Mesodermal cell (in vitro differentiated cells): ENCODE measurements around the gene MAML3.

Experiments used
- H3K27ac ChIP-seq: 2 replicates; pipeline ENCODE4 v1.7.0; 2013; ENCODE audit warnings: mild to moderate bottlenecking, low read depth, low read length, moderate library complexity; ENCODE audit not compliant: severe bottlenecking
- H3K36me3 ChIP-seq: 2 replicates; pipeline ENCODE4 v1.7.1; 2013; ENCODE audit warnings: mild to moderate bottlenecking, low read length, moderate library complexity; ENCODE audit not compliant: control insufficient read depth, insufficient read depth
- H3K4me1 ChIP-seq: one replicate; pipeline ENCODE4 v1.7.1; 2013; ENCODE audit warnings: mild to moderate bottlenecking, low read length; ENCODE audit not compliant: insufficient read depth, control insufficient read depth, poor library complexity, severe bottlenecking
- H3K4me3 ChIP-seq: 2 replicates; pipeline ENCODE4 v1.7.0; 2013; ENCODE audit warnings: low read length, control low read depth, mild to moderate bottlenecking; ENCODE audit not compliant: insufficient read depth, poor library complexity, severe bottlenecking; ENCODE audit errors: extremely low read depth
- H3K9me3 ChIP-seq: 2 replicates; pipeline ENCODE4 v1.7.1; 2013; ENCODE audit warnings: mild to moderate bottlenecking, low read length, moderate library complexity; ENCODE audit not compliant: control insufficient read depth
- WGBS, 2 experiments: methylation state at CpG; one replicate each; pipeline ENCODE4 v1.1.5; 2013; ENCODE audit warnings: missing lambda C conversion rate in 2 of 2; ENCODE audit not compliant: insufficient coverage in 2 of 2; 5-methylcytosine and 5-hydroxymethylcytosine counted together

The MAML3 gene

DNA sequence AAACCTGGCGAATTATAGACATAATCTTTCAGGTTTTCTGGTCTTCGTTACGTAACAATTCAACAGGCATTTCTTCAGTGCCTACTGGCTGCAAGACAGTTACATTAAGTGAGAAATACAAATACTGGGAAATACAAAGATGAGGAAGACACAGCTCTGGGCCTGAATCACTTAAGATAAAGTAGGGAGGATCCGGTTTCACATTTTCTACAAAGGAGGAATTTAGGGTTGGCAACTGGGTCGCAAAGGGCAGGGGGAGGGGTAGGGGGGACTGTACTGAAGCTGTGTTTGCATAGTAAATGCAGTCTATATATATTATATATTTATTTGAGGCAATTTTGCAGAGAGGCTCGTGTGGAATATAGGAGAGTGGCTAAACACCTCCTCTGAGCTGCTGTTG is 107.4 kb downstream of the MAML3 start:
- Histone ChIP-seq H3K4me1 (peaks cover 48% of the 10 kb centered on the region), H3K4me3 (no peak overlapping the region), H3K36me3 (no peaks in the 10 kb centered on the region), H3K9me3 (no peaks in the 10 kb centered on the region), H3K27ac (peak overlapping the region; percentile 77)
- 54 to 68% methylated on average over 2 to 4 of the region's 6 CpGs for WGBS, 2 experiments

DNA sequence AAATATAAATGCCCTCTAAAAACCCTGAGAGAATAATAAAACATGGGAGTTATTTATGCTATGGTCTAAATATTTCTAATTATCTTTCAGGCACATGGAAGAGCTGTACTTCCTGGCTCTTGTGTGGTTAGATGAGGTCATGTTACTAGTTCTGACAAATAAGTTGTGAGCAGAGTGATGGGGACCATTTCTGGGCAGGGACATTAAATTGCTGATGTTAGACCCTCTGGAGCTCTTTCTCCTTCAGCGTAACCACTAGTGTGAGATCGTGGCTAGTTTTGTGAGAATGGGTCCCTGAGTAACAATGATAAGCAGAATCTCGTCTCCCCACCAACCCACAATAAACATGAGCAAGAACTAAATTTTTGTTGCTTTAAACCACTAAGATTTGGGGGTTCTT is 108.0 kb downstream of the MAML3 start:
- no CpG with 5 or more reads among the region's 3 CpGs for WGBS, 2 experiments
- Histone ChIP-seq H3K4me1 (peaks cover 48% of the 10 kb centered on the region), H3K27ac (peak overlapping the region; percentile 60)

DNA sequence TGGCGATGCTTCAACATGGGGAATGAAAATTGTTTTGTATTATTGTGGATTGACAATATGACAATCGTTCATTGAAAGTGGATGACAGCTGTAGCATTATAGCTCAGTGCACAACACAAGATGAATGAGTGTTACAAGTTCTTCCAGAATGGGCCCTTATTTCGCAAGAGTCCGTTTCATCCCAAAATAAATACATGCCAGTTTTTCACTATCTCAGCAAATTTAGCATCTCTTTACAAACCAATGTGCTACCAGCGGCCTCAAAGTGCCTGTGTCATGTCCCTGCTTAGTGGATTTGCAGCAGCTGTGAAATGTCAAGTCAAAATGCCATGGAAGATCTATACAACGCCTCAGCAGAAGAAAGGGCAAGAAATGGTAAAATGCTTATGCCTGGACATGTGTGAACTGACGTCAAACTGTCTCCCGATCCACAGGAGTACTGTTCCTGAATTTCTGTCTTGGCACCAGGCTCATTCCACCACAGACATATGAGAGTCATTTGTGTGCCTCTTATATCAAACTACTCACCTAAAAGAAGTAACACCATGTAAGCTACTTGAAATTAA is 109.6 kb downstream of the MAML3 start:
- Histone ChIP-seq H3K4me3 (no peak overlapping the region), H3K4me1 (peaks cover 46% of the 10 kb centered on the region), H3K27ac (no peak overlapping the region), H3K36me3 (no peaks in the 10 kb centered on the region), H3K9me3 (no peaks in the 10 kb centered on the region)
- WGBS, 2 experiments, result 93% methylated on average over 7 to 8 of the region's 8 CpGs

More for the DNA sequence above, 108.0 kb downstream of the MAML3 start:
- Histone ChIP-seq H3K9me3 (no peaks in the 10 kb centered on the region), H3K4me3 (no peak overlapping the region), H3K36me3 (no peaks in the 10 kb centered on the region)

- H3K27ac ChIP-seq, result no peak overlapping the region
- 80 to 100% methylated on average over 3 to 4 of the region's 4 CpGs for WGBS, 2 experiments
- H3K9me3 ChIP-seq, result no peaks in the 10 kb centered on the region
- no peak overlapping the region for H3K4me3 ChIP-seq
- peaks cover 41% of the 10 kb centered on the region for H3K4me1 ChIP-seq
- H3K36me3 ChIP-seq, result no peaks in the 10 kb centered on the region
Observed at GRCh38 chr4:140042634-140043033, 111.3 kb downstream of the MAML3 start.

GRCh38 chr4:140038031-140038533 is 115.9 kb downstream of the MAML3 start:
- Histone ChIP-seq H3K4me3 (no peak overlapping the region), H3K4me1 (peaks cover 36% of the 10 kb centered on the region), H3K9me3 (no peaks in the 10 kb centered on the region), H3K27ac (peak overlapping the region; percentile 89), H3K36me3 (no peaks in the 10 kb centered on the region)
- WGBS, 2 experiments, result 86 to 96% methylated on average over 3 of the region's 3 CpGs

GRCh38 chr4:140037353-140038030 is 116.5 kb downstream of the MAML3 start:
- peak overlapping the region; percentile 89 for H3K27ac ChIP-seq
- no peaks in the 10 kb centered on the region for H3K9me3 ChIP-seq
- peaks cover 36% of the 10 kb centered on the region for H3K4me1 ChIP-seq
- H3K36me3 ChIP-seq, result no peaks in the 10 kb centered on the region
- 71 to 78% methylated on average over 2 to 3 of the region's 6 CpGs for WGBS, 2 experiments
- H3K4me3 ChIP-seq, result no peak overlapping the region

DNA sequence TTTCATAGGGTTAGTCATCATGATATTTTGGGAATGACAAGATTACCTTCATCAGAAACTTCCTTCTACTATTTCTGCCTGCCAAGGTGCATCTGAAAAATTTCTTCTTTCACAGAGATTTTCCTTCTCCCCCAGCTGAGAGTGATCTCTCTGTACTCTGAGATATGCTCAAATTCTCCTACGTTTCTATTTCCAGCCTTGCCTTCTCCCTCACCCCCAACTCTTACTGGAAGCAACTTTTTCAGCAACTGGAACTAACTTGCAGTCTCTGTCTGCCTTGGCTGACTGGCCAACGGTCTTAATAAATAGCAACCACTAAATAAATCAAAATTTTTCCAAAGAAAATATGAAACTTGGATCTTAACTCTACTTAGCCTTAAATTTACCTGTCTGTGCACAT is 122.3 kb downstream of the MAML3 start:
- Histone ChIP-seq H3K9me3 (no peaks in the 10 kb centered on the region), H3K36me3 (no peaks in the 10 kb centered on the region), H3K27ac (no peak overlapping the region), H3K4me1 (peaks cover 17% of the 10 kb centered on the region), H3K4me3 (no peak overlapping the region)
- 89 to 90% methylated on average over 1 of the region's 2 CpGs for WGBS, 2 experiments

DNA sequence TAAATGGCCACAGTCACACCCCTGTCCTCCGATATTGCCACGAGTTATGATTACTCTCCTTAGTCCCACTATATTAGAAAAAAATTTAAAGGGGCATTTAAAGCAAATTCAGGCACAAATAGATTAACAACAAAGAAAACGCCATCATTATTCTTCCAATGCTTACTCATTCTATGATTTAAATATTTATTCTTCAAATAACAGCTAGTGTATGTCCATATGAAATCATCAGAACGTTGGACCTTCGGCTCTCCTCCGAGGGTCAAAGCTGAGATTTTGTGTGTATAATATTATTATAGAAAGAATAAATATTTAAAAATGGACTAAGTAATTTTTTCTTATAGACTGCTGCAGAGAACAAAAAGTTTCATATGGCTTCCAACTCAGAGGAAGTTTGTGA is 122.9 kb downstream of the MAML3 start:
- Histone ChIP-seq H3K9me3 (no peaks in the 10 kb centered on the region), H3K4me1 (peaks cover 10% of the 10 kb centered on the region), H3K4me3 (no peak overlapping the region), H3K27ac (no peak overlapping the region), H3K36me3 (no peaks in the 10 kb centered on the region)
- WGBS, 2 experiments, result 100% methylated on average over 1 of the region's 6 CpGs

- no peak overlapping the region for H3K27ac ChIP-seq
- WGBS, 2 experiments, result 69 to 74% methylated on average over 4 to 5 of the region's 6 CpGs
- H3K4me3 ChIP-seq, result no peak overlapping the region
- H3K9me3 ChIP-seq, result no peaks in the 10 kb centered on the region
- H3K36me3 ChIP-seq, result no peaks in the 10 kb centered on the region
- peaks cover 7% of the 10 kb centered on the region for H3K4me1 ChIP-seq
Observed at GRCh38 chr4:140028676-140029517, 125.1 kb downstream of the MAML3 start.

- Histone ChIP-seq H3K9me3 (no peaks in the 10 kb centered on the region), H3K4me3 (no peak overlapping the region), H3K36me3 (no peaks in the 10 kb centered on the region), H3K4me1 (peaks cover 7% of the 10 kb centered on the region), H3K27ac (no peak overlapping the region)
- WGBS, 2 experiments, result 88 to 100% methylated on average over 1 of the region's 1 CpG
Observed at GRCh38 chr4:140028101-140028500, 125.9 kb downstream of the MAML3 start.
